Measurements from ENCODE around the gene EEA1. TPM values are rescaled to one million over a fixed set of nuclear protein-coding genes. Genes with fewer than 3 reads are reported as not detected.

Gene EEA1
- total RNA-seq, 1 experiment from 2014 or later: 68.9 TPM

- Histone ChIP-seq H3K4me1 (no peaks in the 10 kb centered on the region), H3K4me3 (ENCODE audit: low read depth, low read length) (no peak overlapping the region), H3K36me3 (ENCODE audit: control insufficient read depth, insufficient read depth, low read length) (no peaks in the 10 kb centered on the region), H3K27me3 (replicated peaks; ENCODE audit: control insufficient read depth, insufficient read depth, low read length) (no peaks in the 10 kb centered on the region), H3K9me3 (no peaks in the 10 kb centered on the region)
- H3K36me3 Mint-ChIP-seq (ENCODE audit: insufficient read depth, unreplicated experiment): peaks cover 36% of the 10 kb centered on the region
- no peak overlapping the region for H3K4me3 Mint-ChIP-seq (ENCODE audit: unreplicated experiment)
- H3K27ac Mint-ChIP-seq (ENCODE audit: unreplicated experiment): no peak overlapping the region
- no peak for TF ChIP-seq CTCF (IDR thresholded peaks at IDR 0.05; ENCODE audit: insufficient read depth in 1 of 2, low read depth in 1 of 2, low read length in 1 of 2, severe bottlenecking in 1 of 2, unreplicated experiment in 1 of 2)
- H3K9me3 Mint-ChIP-seq (ENCODE audit: unreplicated experiment): no peaks in the 10 kb centered on the region
- H3K4me1 Mint-ChIP-seq (ENCODE audit: low read depth, unreplicated experiment): peaks cover 8% of the 10 kb centered on the region
- DNase-seq: no peak
- intact Hi-C loops (cut with micrococcal nuclease; ENCODE audit: unreplicated experiment): loop anchor here (2.0 kb wide), 1 partner anchor 158 kb away; no protein-coding TSS in a partner anchor
- no peaks in the 10 kb centered on the region for H3K27me3 Mint-ChIP-seq (ENCODE audit: insufficient read depth, unreplicated experiment)
- POLR2A ChIA-PET: no interaction called here
- BruUV-seq (replicated peaks): no TSS peak
- CTCF ChIA-PET: no interaction called here
These were observed 144.7 kb downstream of the EEA1 start for GRCh38 chr12:92784356-92784755.

GRCh38 chr12:92779902-92780301 lies 149.2 kb downstream of the EEA1 start:
- Mint-ChIP-seq H3K4me1 (ENCODE audit: low read depth, unreplicated experiment) (no peaks in the 10 kb centered on the region), H3K36me3 (ENCODE audit: insufficient read depth, unreplicated experiment) (peaks cover 56% of the 10 kb centered on the region), H3K9me3 (ENCODE audit: unreplicated experiment) (no peaks in the 10 kb centered on the region), H3K27me3 (ENCODE audit: insufficient read depth, unreplicated experiment) (no peaks in the 10 kb centered on the region), H3K4me3 (ENCODE audit: unreplicated experiment) (no peak overlapping the region), H3K27ac (ENCODE audit: unreplicated experiment) (no peak overlapping the region)
- Histone ChIP-seq H3K36me3 (ENCODE audit: control insufficient read depth, insufficient read depth, low read length) (no peaks in the 10 kb centered on the region), H3K4me3 (ENCODE audit: low read depth, low read length) (no peak overlapping the region), H3K4me1 (no peaks in the 10 kb centered on the region), H3K27me3 (replicated peaks; ENCODE audit: control insufficient read depth, insufficient read depth, low read length) (no peaks in the 10 kb centered on the region), H3K9me3 (no peaks in the 10 kb centered on the region)
- ChIA-PET CTCF (no interaction called here), POLR2A (no interaction called here)
- intact Hi-C loops (cut with micrococcal nuclease; ENCODE audit: unreplicated experiment): no loop called here
- no peak for DNase-seq
- BruUV-seq (replicated peaks): no TSS peak
- TF ChIP-seq CTCF (IDR thresholded peaks at IDR 0.05; ENCODE audit: insufficient read depth in 1 of 2, low read depth in 1 of 2, low read length in 1 of 2, severe bottlenecking in 1 of 2, unreplicated experiment in 1 of 2): no peak

GRCh38 chr12:92778525-92778924 lies 150.6 kb downstream of the EEA1 start:
- DNase-seq: no peak
- ChIA-PET CTCF (no interaction called here), POLR2A (no interaction called here)
- Mint-ChIP-seq H3K27me3 (ENCODE audit: insufficient read depth, unreplicated experiment) (no peaks in the 10 kb centered on the region), H3K4me3 (ENCODE audit: unreplicated experiment) (no peak overlapping the region), H3K36me3 (ENCODE audit: insufficient read depth, unreplicated experiment) (peaks cover 57% of the 10 kb centered on the region), H3K9me3 (ENCODE audit: unreplicated experiment) (no peaks in the 10 kb centered on the region), H3K4me1 (ENCODE audit: low read depth, unreplicated experiment) (no peaks in the 10 kb centered on the region), H3K27ac (ENCODE audit: unreplicated experiment) (no peak overlapping the region)
- H3K4me3 ChIP-seq (ENCODE audit: low read depth, low read length): no peak overlapping the region
- TF ChIP-seq CTCF (IDR thresholded peaks at IDR 0.05; ENCODE audit: insufficient read depth in 1 of 2, low read depth in 1 of 2, low read length in 1 of 2, severe bottlenecking in 1 of 2, unreplicated experiment in 1 of 2): no peak
- no peaks in the 10 kb centered on the region for H3K36me3 ChIP-seq (ENCODE audit: control insufficient read depth, insufficient read depth, low read length)
- H3K4me1 ChIP-seq: no peaks in the 10 kb centered on the region
- intact Hi-C loops (cut with micrococcal nuclease; ENCODE audit: unreplicated experiment): no loop called here
- no TSS peak for BruUV-seq (replicated peaks)
- no peaks in the 10 kb centered on the region for H3K27me3 ChIP-seq (replicated peaks; ENCODE audit: control insufficient read depth, insufficient read depth, low read length)
- no peaks in the 10 kb centered on the region for H3K9me3 ChIP-seq
